MCF 10A (cell line): ENCODE measurements around the gene HTR3A. TPM values are rescaled to one million over a fixed set of nuclear protein-coding genes. Genes with fewer than 3 reads are reported as not detected.

ENCODE experiments used
- BruUV-seq: library from RNA; stranded (reverse); fragments of 400-500 nt; replicated peaks from 2 replicates; lab custom pipeline; 2021; lab: Mats Ljungman, UMichigan
- CTCF ChIA-PET: fragments of 300-600 bp; sonication (Branson Sonifier 250); formaldehyde crosslinking; extraction: SDS; loops from one replicate; lab custom pipeline; 2021; ENCODE audit warnings: antibody characterized with exemption, inconsistent platforms; lab: Yijun Ruan, JAX
- POLR2A ChIA-PET: fragments of 300-600, 350-650 bp; sonication (Branson Sonifier 250); formaldehyde crosslinking; extraction: SDS; loops from one replicate; lab custom pipeline; 2020; ENCODE audit warnings: antibody characterized with exemption, inconsistent platforms; lab: Yijun Ruan, JAX
- DNase-seq: peaks from one replicate; pipeline ENCODE4 v3.0.0-alpha.2; 2018; ENCODE audit not compliant: unreplicated experiment
- H3K27ac Mint-ChIP-seq: one replicate; pipeline ENCODE4 v1.8.0; 2022; ENCODE audit warnings: mild to moderate bottlenecking, low read depth, mixed read lengths; ENCODE audit not compliant: unreplicated experiment
- H3K27me3 Mint-ChIP-seq: one replicate; pipeline ENCODE4 v1.8.0; 2022; ENCODE audit warnings: mixed read lengths; ENCODE audit not compliant: insufficient read depth, unreplicated experiment
- H3K36me3 Mint-ChIP-seq: one replicate; pipeline ENCODE4 v1.8.0; 2022; ENCODE audit warnings: mild to moderate bottlenecking, moderate library complexity, mixed read lengths; ENCODE audit not compliant: insufficient read depth, unreplicated experiment
- H3K4me1 Mint-ChIP-seq: one replicate; pipeline ENCODE4 v1.8.0; 2022; ENCODE audit warnings: mixed read lengths; ENCODE audit not compliant: insufficient read depth, unreplicated experiment
- H3K4me3 Mint-ChIP-seq: one replicate; pipeline ENCODE4 v1.8.0; 2022; ENCODE audit warnings: mild to moderate bottlenecking, moderate library complexity, mixed read lengths; ENCODE audit not compliant: unreplicated experiment
- H3K9me3 Mint-ChIP-seq: one replicate; pipeline ENCODE4 v1.8.0; 2022; ENCODE audit warnings: mixed read lengths; ENCODE audit not compliant: unreplicated experiment
- intact Hi-C: fragments of 100-400 bp; cut with micrococcal nuclease; formaldehyde crosslinking; loops from 2 replicates; pipeline ENCODE4 v1.14.1; 2022
- total RNA-seq: library from RNA; stranded (reverse); gene quantifications from 2 replicates; pipeline ENCODE4 v1.2.3, GENCODE V29; 2022
- TF ChIP-seq, protein P1 (sequence below): fragments of 200-600 bp; IDR thresholded peaks from one replicate; pipeline ENCODE4 v1.8.0; 2022; ENCODE audit warnings: antibody characterized with exemption, mild to moderate bottlenecking; ENCODE audit not compliant: unreplicated experiment

HTR3A gene
- total RNA-seq, 1 experiment from 2014 or later, result not detected

DNA sequence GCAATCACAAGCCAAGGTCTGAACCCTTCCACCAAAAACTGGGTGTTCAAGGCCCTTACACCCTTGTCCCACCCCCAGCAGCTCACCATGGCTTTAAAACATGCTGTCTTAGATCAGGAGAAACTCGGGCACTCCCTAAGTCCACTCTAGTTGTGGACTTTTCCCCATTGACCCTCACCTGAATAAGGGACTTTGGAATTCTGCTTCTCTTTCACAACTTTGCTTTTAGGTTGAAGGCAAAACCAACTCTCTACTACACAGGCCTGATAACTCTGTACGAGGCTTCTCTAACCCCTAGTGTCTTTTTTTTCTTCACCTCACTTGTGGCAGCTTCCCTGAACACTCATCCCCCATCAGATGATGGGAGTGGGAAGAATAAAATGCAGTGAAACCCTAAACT lies 15.0 kb downstream of the HTR3A start:
- H3K4me1 Mint-ChIP-seq, result no peaks in the 10 kb centered on the region
- ChIA-PET CTCF (interaction anchor here (0.6 to 1.6 kb wide), 3 partner anchors 12 to 94 kb away, joined by 3 to 6 read pairs (median 5); no protein-coding TSS in a partner anchor), POLR2A (no interaction called here)
- TF ChIP-seq, protein P1, sequence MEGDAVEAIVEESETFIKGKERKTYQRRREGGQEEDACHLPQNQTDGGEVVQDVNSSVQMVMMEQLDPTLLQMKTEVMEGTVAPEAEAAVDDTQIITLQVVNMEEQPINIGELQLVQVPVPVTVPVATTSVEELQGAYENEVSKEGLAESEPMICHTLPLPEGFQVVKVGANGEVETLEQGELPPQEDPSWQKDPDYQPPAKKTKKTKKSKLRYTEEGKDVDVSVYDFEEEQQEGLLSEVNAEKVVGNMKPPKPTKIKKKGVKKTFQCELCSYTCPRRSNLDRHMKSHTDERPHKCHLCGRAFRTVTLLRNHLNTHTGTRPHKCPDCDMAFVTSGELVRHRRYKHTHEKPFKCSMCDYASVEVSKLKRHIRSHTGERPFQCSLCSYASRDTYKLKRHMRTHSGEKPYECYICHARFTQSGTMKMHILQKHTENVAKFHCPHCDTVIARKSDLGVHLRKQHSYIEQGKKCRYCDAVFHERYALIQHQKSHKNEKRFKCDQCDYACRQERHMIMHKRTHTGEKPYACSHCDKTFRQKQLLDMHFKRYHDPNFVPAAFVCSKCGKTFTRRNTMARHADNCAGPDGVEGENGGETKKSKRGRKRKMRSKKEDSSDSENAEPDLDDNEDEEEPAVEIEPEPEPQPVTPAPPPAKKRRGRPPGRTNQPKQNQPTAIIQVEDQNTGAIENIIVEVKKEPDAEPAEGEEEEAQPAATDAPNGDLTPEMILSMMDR, result no peak
- H3K27ac Mint-ChIP-seq, result no peak overlapping the region
- H3K9me3 Mint-ChIP-seq, result no peaks in the 10 kb centered on the region
- BruUV-seq, result no TSS peak
- peaks cover 89% of the 10 kb centered on the region for H3K27me3 Mint-ChIP-seq
- H3K36me3 Mint-ChIP-seq, result no peaks in the 10 kb centered on the region
- intact Hi-C loops, result loop anchor here (5.0 kb wide), 2 partner anchors 93 to 352 kb away; no protein-coding TSS in a partner anchor
- no peak for DNase-seq
- H3K4me3 Mint-ChIP-seq, result no peak overlapping the region

DNA sequence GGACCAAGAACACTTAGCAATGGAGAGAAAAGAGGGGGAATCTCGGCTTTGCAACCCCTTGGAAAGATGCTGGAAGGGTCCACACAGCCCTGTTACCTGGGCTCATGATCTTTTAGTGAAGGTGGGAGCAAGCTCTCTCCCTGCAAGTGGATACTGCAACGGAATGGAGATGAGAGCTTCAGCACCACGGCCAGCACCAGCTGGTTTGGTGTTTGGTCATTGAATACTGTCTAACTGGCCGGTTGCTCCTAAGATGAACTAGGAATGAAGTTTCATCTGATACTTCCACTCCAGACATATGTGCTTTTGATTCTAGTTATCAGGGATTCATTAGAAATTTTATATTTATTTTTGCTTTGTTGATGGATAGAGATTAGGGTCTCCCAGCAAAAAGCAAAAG lies 16.3 kb downstream of the HTR3A start:
- Mint-ChIP-seq H3K36me3 (no peaks in the 10 kb centered on the region), H3K27ac (no peak overlapping the region), H3K4me3 (no peak overlapping the region), H3K27me3 (peaks cover 85% of the 10 kb centered on the region), H3K4me1 (no peaks in the 10 kb centered on the region), H3K9me3 (no peaks in the 10 kb centered on the region)
- TF ChIP-seq, protein P1, result no peak
- intact Hi-C loops, result loop anchor here (5.0 kb wide), 2 partner anchors 94 to 351 kb away; no protein-coding TSS in a partner anchor
- DNase-seq, result peak; percentile 70
- CTCF ChIA-PET, result interaction anchor here (1.1 kb wide), 1 partner anchor 270 kb away, joined by 4 read pairs; no protein-coding TSS in a partner anchor
- BruUV-seq, result no TSS peak
- POLR2A ChIA-PET, result interaction anchor here (1.4 kb wide), 1 partner anchor 266 kb away, joined by 3 read pairs; no protein-coding TSS in a partner anchor

DNA sequence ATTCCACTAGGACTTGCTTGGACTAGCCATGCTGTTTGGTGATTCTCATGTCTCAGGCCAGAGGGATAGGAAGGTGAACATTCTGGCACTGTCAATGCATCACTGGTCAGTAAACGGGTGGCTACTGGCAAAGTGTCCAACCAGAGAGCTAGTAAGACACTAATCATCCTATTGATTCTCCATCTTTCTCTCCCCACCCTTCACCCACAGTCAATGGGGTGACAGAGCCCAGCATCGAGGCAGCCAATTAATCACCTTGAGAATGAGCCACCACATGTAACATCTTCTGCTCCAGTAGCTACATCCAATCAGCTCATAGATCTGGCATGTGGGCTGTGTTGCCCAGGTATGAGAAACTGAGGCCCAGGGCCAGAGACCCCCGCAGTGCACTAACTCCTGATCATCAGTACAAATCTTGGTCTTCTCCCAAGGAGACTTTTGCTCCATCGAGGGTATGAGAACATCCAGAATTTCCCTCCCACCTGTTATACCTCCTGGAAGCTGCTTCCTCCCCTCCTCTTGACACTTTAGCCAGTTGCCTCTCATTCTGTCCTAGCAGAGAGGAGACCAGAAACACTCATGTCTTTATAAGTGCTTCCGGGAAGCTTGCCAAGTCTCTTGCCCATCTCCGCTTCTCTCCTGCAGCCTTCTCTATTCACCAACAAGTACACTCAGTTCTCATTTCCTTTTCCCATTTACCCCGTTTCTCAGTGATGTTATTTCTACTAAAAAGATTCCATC lies 17.0 kb downstream of the HTR3A start:
- DNase-seq, result peak; percentile 34
- ChIA-PET POLR2A (interaction anchor here (1.4 kb wide), 1 partner anchor 265 kb away, joined by 3 read pairs; no protein-coding TSS in a partner anchor), CTCF (interaction anchor here (0.6 to 4.8 kb wide), 9 partner anchors 9 to 684 kb away, joined by 3 to 82 read pairs (median 3); no protein-coding TSS in a partner anchor)
- Mint-ChIP-seq H3K27me3 (peaks cover 85% of the 10 kb centered on the region), H3K36me3 (no peaks in the 10 kb centered on the region), H3K27ac (no peak overlapping the region), H3K4me3 (no peak overlapping the region), H3K4me1 (no peaks in the 10 kb centered on the region), H3K9me3 (no peaks in the 10 kb centered on the region)
- BruUV-seq, result no TSS peak
- TF ChIP-seq, protein P1, result no peak
- intact Hi-C loops, result loop anchor here (5.0 kb wide), 2 partner anchors 95 to 350 kb away; no protein-coding TSS in a partner anchor

DNA sequence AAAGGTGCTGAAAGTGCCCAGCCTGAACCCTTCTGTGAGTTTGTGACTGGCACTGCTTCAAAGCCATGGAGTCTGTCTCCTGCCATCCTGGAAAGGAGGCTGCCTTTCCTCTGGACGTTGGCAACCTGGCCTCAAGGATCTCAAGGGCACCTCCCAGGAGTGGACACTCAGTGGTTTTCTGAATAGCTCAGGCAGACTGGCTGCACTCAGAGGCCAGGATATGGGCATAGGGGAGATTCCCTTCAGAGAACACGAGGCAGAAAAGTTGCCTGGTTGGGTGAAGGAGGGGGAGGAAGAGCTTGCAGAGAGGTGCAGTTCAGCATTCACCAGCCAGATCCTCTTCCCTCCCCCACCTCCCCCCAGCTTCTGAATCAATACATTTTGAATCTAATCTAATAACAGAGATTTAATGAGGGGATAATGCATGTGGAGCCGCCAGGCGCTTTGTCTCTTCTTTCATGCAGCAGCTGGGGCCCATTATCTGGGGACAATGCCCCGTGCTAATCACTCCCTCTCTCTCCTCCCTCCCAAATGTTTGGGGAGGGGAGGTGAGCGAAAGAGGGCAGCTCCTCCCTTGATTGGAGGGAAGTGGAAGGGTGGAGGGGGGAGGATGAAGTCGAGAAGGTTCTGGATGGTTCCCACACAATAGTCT lies 17.7 kb downstream of the HTR3A start:
- ChIA-PET CTCF (interaction anchor here (0.6 to 4.8 kb wide), 17 partner anchors 9 to 769 kb away, joined by 3 to 82 read pairs (median 4); no protein-coding TSS in a partner anchor), POLR2A (no interaction called here)
- no peak overlapping the region for H3K27ac Mint-ChIP-seq
- TF ChIP-seq, protein P1, result no peak
- H3K9me3 Mint-ChIP-seq, result no peaks in the 10 kb centered on the region
- intact Hi-C loops, result loop anchor here (5.0 kb wide), 2 partner anchors 95 to 350 kb away; no protein-coding TSS in a partner anchor
- H3K36me3 Mint-ChIP-seq, result no peaks in the 10 kb centered on the region
- no peak overlapping the region for H3K4me3 Mint-ChIP-seq
- DNase-seq, result no peak
- no TSS peak for BruUV-seq
- H3K4me1 Mint-ChIP-seq, result no peaks in the 10 kb centered on the region
- peaks cover 85% of the 10 kb centered on the region for H3K27me3 Mint-ChIP-seq
